Measurements from ENCODE around the gene PIGS.

The PIGS gene

DNA sequence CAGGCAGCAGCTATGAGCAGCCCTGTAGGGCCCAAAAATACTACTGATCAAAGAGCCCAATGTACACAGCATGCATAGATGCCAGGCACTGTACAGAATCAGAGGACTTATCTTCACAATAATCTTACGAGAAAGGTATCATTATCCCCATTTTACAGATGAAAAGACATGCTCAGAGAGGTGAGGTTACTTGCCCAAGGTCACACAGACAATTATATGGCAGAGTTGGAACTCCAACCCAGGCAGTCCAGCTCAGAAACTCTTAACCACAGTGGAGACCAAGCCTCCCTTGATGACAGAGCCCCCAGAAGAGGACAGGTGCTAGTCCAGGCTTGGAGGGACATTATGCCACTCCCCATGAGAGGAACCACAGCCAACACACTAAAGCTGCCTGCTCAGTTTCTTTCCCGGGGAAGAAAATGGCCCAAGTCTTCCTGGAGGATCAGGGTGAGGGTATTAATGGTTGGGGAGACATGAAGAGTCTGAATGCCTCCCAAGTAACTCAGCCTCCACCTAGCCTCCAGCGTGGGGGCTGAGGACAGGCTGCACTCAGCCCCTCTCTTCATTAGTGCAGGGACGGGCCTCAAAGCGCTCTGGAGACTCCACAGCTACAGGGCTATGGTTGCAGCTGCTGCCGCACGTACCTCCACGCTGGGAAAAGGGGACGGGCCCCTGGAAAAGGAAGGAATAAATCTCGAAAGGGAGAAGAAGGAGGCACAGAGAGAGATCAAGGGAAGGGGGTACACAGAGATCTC lies 19.7 kb downstream of the PIGS start:
- peak in 4 of 56 donors; percentile 11 to 40 (median 30) for DNase-seq

GRCh38 chr17:28550858-28551257 lies 20.5 kb downstream of the PIGS start:
- no peak for DNase-seq

DNA sequence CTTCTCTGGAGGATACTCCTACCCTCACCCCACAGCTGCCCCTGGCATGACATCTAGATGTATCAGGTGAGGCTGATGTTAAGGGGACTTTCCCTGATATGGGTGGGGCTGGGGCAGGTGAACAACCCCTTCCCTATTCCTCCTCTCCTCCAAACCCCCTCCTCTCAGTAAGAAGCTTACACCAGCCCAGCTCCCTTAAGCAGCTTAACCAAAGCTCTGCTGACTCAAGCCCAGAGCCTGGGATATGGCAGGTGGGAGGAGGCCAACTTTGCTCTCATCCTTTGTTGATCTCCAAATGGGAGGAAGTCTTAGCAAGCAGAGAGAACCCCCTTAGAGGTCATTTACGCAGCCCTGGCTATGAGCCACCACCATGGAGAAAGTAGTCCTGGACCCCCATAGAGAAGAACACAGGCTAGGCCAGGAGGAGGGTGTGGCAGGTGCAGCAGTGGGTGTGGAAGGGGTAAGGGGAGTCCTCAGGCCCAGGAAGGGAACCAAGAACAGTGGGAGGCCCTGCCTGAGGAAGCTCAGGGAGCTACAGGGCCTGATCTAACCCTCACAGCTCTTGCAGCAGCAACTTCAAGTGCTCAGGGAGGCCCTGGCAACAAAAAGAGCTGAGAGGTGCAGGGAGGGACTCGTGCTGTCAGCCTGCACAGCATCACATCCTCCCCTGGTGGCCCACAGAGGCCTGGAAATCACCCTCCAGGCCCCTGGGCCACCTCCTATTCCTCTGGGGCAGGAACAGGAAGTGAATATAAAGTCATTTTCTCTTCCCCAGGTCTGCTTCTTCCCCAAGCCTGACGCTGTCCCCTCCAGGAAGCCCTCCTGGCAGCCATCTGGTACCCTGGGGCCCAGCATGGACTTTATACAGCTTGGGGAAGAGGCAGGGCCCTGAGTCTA lies 21.8 kb downstream of the PIGS start:
- DNase-seq, result no peak

DNA sequence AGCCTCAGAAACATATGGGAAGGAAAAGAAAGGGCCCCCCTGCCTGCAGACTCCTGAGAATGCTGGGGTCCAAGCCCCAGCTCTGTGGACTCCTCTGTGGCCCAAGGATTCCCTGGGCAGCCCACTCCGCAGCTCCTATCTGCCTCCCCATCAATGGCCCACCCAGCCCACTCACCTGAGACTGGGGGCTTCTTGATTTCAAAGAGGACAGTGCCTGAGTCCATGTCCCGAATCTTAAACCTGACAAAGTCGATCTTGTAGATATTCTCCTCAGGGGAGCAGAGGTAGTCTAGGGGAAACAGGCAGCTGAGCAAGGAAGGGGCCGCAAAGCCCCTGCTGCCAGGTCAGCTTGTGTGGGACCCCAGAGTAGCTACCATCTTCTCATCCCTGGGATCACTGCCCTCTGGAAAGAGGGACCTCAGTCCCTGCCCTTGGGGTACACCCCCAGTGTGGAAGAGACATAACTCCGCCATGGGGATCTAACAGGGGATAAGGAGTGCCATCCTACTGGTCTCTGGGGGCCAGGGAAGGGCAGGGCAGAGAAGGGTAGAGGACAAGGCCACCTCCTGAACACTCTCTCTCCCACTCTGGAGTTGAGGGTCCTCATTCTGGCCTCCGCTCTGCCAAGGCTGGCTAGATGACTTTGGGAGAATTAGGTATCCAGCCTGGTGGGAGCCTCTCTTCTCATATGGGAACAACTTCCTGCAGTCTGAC lies 22.8 kb downstream of the PIGS start:
- DNase-seq, result no peak

DNA sequence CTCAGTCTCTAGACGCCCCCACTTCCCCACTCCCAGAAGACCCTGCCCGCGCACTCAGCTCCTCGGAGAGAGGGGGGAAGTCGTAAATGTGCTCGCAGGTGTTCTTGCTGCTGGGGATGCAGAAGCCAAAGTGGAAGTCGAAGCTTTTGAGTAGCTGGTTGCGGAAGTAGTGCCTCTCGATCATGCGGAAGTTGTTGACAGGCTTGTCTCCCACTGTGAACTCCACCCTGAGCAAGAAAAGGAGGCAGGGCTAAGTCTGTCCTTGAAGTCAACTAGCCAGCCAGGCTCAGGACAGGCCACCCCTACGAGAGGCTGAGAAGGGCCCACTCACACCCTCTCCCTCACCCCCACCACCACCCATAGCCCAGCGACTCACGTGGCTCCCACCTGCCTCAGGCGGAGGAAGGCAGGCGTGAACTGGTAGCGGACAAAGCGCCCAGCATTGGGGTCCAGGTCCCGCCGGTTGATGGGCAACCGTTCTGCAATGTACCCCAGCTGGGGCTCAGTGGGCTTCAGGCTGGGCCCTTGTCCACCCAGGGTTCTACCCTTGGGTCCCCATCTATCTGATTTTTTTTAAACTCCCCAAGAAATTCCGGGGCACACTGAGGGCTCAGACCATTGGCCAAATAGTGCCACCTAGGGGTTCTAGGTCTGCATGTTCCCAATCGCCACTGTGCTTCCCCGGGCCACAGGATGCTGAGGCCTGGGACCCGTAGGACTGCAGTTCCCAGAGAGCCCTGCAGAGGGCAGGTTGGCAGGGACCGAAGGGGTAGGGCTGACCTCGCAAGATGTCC lies 23.5 kb downstream of the PIGS start:
- DNase-seq, result peak in 38 of 56 donors; percentile 5 to 76 (median 30)

DNA sequence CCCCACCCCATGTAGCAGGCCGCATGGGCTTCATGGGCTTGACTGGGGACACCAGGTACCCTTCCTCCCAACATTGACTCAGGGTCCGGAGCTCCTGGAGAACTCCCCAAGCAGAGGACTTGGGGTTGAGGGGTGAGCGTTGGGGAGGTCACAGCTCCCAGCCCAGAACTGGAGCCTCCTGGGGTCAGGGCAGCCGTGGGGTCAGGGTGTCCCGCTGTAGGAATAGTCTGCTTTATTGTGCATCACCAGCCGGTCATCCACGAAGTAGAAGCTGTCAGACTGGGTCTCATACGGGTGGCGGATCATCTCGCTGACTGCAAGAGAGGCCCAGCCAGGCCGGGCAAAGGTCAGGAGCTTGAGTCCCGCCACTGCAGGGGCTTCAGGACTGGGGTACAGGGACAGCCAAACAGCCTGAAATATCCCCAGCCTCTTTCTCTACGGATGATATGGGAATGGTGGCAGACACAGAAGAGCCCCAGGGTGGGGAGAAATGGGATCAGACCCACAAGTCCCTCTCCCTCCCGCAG lies 24.2 kb downstream of the PIGS start:
- DNase-seq, result no peak

- no peak for DNase-seq
Measured at GRCh38 chr17:28545787-28546415, 25.4 kb downstream of the PIGS start.

DNA sequence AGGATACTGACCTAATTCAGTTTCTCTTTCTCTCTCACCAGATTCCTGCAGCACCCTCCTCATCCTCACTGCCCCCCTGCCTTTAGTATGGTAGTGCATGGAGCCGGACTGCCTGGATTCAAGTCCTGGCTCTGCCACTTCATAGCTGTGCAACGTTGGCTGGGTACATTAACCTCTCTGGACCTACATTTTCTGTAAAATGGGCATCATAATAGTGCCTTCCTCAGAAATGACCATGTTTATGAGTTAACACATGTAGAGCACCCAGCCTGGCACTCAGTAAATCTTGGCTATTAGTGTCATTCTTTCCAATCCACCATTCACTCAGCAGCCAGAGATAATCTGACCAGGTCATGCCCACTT lies 26.2 kb downstream of the PIGS start:
- DNase-seq, result no peak

DNA sequence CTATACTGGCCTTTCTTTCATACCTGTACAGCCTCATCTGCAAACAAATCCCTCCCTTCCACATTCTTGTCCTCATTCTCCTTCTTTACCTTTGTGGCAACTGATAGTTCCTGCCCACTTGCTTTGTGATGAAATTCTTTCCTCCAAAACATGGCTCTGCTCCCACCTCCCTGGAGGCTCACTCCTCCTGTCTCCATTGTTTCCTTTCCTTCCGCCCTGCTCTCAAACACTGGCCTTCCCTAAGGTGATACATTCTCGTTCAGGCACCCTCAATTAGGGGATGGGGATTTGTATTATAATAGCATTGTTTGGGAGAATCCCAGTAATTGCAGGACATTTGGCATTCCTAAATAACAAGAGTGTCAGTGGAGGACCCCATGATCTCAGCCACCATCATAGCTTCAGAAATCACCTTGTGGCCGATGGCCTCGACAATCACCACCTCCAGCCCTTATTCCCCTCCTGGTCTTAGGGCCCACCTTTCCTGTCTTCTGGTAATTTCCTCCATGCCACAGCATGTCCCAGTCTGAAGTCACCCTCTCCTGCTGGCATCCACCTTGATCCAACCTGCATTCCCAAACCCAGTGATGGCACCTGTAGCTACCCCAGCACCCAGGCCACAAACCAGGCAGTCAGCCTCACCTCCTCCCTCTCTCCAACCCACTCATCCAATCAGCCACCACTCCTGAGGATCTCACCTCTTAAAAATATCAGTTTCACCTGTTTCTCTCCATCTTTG lies 26.8 kb downstream of the PIGS start:
- no peak for DNase-seq

GRCh38 chr17:28541439-28541838 lies 29.9 kb downstream of the PIGS start:
- no peak for DNase-seq

- DNase-seq, result no peak
Measured at GRCh38 chr17:28540231-28540630, 31.1 kb downstream of the PIGS start.

GRCh38 chr17:28538296-28538895 lies 32.9 kb downstream of the PIGS start:
- no peak for DNase-seq

GRCh38 chr17:28537219-28537610 lies 34.1 kb downstream of the PIGS start:
- DNase-seq, result no peak

DNA sequence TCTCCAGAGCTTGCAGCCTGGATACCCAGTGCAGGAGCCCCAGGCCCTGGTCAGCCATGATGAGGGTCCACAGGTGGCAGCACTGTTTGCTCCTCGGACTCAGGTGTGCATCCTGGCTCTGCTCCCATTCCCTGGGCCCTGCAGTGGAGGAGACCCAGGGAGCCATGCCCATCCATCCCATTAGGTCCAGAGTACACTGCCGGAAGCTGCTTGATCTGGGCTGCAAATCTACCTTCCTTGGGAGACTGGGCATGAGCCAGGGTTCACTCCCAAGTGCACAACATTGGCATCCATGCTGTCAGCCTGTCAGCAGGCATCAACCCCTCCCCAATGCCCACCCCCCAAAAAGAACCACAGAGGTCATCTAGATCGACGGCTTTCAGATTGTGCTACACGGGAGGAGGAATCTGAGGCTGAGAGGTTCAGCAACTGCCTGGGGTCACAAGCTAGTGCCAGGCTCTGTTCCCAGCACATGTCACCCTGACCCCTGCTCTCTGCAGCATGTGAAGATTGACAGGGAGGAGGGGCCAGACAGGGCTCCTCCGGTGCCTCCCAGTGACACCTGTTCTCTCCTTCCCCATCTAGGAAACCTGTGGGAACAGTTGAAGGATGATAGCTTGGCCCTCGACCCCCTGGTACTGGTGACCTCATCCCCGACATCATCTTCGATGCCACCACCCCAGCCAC lies 34.6 kb downstream of the PIGS start:
- no peak for DNase-seq

DNA sequence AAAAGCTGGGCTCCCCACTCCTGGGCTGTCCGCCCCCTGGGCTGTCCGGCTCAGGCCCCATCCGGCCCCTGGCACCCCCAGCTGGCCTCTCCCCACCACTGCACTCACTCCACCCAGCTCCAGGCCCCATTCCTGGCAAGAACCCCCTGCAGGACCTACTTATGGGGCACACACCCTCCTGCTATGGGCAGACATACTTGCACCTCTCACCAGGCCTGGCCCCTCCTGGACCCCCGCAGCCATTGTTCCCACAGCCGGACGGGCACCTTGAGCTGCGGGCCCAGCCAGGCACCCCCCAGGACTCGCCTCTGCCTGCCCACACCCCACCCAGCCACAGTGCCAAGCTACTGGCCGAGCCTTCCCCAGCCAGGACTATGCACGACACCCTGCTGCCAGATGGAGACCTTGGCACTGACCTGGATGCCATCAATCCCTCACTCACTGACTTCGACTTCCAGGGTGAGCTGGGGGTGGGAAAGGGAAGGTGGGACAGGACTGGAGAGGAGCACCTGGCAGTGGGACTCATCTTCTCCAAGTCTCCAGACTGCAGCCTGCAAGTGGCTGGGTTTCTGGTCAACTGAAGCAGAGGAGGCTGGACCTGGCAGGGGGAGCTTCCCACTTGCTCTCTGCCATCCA lies 36.5 kb downstream of the PIGS start:
- DNase-seq, result no peak

DNA sequence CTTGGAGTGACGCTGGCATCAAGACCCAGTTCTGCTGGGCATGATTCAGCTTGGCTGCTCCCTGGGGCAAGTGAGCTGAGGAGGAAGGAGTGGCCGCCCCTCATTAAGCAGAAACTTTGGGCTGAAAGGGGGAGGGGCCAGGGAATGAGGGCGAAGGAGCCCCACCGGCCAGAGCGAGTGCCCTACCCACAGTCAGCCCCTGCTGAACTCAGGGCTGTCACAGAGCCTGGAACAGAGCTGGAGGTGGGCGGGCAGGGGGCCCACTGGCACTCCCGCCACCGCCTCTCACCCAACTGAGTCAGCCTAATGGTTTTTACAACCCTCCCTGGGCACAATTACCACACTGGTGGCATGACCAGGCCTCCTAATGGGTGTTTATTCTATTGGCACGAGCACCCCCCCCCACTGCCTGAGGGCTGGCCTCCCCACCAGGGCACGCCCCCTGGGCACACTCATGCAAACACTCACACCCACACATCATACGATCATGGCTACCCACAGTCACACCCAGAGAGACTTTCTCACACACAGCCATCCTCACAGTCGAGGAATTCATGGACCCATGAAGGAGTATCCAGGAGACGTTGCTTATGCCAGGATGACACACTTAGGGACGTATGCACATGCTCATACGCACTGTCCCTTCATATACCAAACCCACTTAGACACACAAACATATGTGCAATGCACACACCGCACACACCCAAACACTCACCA lies 38.1 kb downstream of the PIGS start:
- peak in 1 of 56 donors; percentile 34 for DNase-seq

Data from nucleus accumbens (tissue), 56 donors.